Measurements from ENCODE around the gene BCKDK.
"Not testable (repeated sequence)": the region's sequence is repeated elsewhere in the genome, so short reads cannot be mapped to it uniquely, and the experiment has no call there.

The BCKDK gene

GRCh38 chr16:31144418-31144817 is 36.2 kb downstream of the BCKDK start:
- not testable (repeated sequence) for DNase-seq

GRCh38 chr16:31145398-31145990 is 37.3 kb downstream of the BCKDK start:
- DNase-seq, result no peak

GRCh38 chr16:31147574-31147973 is 39.4 kb downstream of the BCKDK start:
- no peak for DNase-seq

- DNase-seq, result no peak
These were observed 40.1 kb downstream of the BCKDK start for GRCh38 chr16:31148281-31148728.

GRCh38 chr16:31148896-31149295 is 40.7 kb downstream of the BCKDK start:
- DNase-seq, result no peak

- no peak for DNase-seq
These were observed 41.1 kb downstream of the BCKDK start for GRCh38 chr16:31149332-31149731.

- DNase-seq, result no peak
These were observed 42.0 kb downstream of the BCKDK start, which contains the start of gene PRSS36 for GRCh38 chr16:31149894-31150890. TSS of gene PRSS36 (minus strand) at chr16:31150066. CDS start at chr16:31150035, 31 bp downstream.

- not testable (repeated sequence) for DNase-seq
These were observed 42.8 kb downstream of the BCKDK start for GRCh38 chr16:31150976-31151375.

GRCh38 chr16:31157136-31157535 is 49.0 kb downstream of the BCKDK start:
- DNase-seq, result peak; percentile 63
